Skeletal muscle satellite cell (primary cell): ENCODE data around the gene NFX1.

Experiments
- H3K27me3 ChIP-seq: 2 replicates; pipeline ENCODE4 v1.7.0; 2013; ENCODE audit warnings: low read length; ENCODE audit not compliant: control insufficient read depth, insufficient read depth
- H3K36me3 ChIP-seq: 2 replicates; pipeline ENCODE4 v1.7.0; 2013; ENCODE audit warnings: mild to moderate bottlenecking, control low read depth, low read length; ENCODE audit not compliant: insufficient read depth
- H3K4me1 ChIP-seq: 2 replicates; pipeline ENCODE4 v1.7.0; 2013; ENCODE audit warnings: low read length; ENCODE audit not compliant: control insufficient read depth, insufficient read depth
- H3K4me2 ChIP-seq: 2 replicates; pipeline ENCODE4 v1.7.0; 2013; ENCODE audit warnings: mild to moderate bottlenecking, low read length
- H3K4me3 ChIP-seq: 2 replicates; pipeline ENCODE4 v1.7.0; 2013; ENCODE audit warnings: low read length
- H3K9ac ChIP-seq: 2 replicates; pipeline ENCODE4 v1.7.0; 2013; ENCODE audit warnings: mild to moderate bottlenecking, low read depth, low read length, moderate library complexity
- H3K9me3 ChIP-seq: replicated peaks from 2 replicates; pipeline ENCODE4 v1.7.0; 2013; ENCODE audit warnings: mild to moderate bottlenecking, control low read depth, low read length

The NFX1 gene

DNA sequence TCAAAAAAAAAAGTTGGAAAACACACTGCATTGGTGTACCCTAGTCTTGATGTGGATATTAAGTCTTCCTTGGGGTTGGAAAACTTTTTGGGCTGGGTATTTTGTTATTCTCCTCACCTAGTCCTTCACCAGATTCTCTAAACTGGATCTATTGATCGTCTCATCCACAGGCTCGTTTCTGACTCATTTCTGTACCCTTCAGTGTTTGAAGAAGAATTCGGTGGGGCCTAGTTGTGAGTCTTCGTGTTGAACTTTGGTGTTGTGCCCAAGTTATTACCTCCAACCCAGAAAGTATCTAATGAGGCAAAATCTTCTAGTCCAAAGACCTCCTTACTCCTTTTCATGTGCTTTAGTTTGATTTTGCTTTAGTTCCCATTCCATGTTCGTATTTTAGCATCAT is 1.6 kb downstream of the NFX1 start:
- peaks cover 27% of the 10 kb centered on the region for H3K4me1 ChIP-seq
- H3K9me3 ChIP-seq, result no peaks in the 10 kb centered on the region
- H3K9ac ChIP-seq, result no peak overlapping the region
- peaks cover 46% of the 10 kb centered on the region for H3K36me3 ChIP-seq
- no peaks in the 10 kb centered on the region for H3K27me3 ChIP-seq
- no peak overlapping the region for H3K4me3 ChIP-seq
- peak overlapping the region; percentile 36 for H3K4me2 ChIP-seq

DNA sequence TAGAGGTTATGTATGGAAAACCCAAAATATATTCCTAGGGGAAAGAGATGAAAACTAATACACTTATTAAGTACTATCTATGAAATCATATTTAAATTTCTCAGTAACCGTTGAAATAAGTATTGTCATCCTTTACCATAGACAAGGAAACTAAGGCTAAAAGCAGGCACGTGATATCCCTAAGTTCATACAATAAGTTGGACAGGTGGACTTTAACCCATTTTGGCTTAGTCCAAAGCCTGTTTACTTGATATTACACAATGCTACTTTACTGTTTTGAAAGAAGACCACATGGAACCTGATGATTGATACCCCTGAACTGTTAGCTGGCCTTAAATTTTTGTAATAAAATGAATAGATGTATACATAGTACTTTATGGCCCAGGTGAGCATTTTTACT is 3.5 kb downstream of the NFX1 start:
- H3K9me3 ChIP-seq, result no peaks in the 10 kb centered on the region
- no peak overlapping the region for H3K4me2 ChIP-seq
- H3K9ac ChIP-seq, result no peak overlapping the region
- no peaks in the 10 kb centered on the region for H3K27me3 ChIP-seq
- peaks cover 35% of the 10 kb centered on the region for H3K4me1 ChIP-seq
- no peak overlapping the region for H3K4me3 ChIP-seq
- peaks cover 64% of the 10 kb centered on the region for H3K36me3 ChIP-seq

DNA sequence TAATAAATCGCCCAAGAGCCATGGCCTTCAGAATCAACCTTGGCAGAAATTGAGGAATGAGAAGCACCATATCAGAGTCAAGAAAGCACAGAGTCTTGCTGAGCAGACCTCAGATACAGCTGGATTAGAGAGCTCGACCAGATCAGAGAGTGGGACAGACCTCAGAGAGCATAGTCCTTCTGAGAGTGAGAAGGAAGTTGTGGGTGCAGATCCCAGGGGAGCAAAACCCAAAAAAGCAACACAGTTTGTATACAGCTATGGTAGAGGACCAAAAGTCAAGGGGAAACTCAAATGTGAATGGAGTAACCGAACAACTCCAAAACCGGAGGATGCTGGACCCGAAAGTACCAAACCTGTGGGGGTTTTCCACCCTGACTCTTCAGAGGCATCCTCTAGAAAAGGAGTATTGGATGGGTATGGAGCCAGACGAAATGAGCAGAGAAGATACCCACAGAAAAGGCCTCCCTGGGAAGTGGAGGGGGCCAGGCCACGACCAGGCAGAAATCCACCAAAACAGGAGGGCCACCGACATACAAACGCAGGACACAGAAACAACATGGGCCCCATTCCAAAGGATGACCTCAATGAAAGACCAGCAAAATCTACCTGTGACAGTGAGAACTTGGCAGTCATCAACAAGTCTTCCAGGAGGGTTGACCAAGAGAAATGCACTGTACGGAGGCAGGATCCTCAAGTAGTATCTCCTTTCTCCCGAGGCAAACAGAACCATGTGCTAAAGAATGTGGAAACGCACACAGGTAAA is 4.5 kb downstream of the NFX1 start:
- H3K36me3 ChIP-seq, result peaks cover 75% of the 10 kb centered on the region

DNA sequence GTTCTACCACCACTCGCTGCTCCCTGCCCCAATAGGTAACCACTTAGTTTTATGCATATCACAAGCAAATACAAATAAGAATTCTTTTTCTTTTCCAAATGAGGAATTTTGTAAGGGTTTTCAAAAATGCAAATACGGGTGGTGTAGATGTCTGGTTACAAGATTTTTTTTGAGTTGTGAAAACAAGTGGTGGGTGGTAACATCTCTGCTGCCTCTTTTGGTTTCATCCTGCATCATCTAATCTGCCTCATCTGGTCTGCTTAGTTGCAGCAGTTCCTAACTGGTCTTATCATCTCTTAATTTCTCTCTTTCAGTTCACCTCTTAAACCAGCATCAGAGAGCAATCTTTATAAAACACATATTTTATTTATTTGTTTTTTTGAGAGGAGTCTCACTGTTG is 5.3 kb downstream of the NFX1 start:
- no peak overlapping the region for H3K9ac ChIP-seq
- peaks cover 81% of the 10 kb centered on the region for H3K36me3 ChIP-seq
- no peaks in the 10 kb centered on the region for H3K9me3 ChIP-seq
- H3K4me1 ChIP-seq, result peaks cover 26% of the 10 kb centered on the region
- H3K4me3 ChIP-seq, result no peak overlapping the region
- H3K4me2 ChIP-seq, result no peak overlapping the region
- H3K27me3 ChIP-seq, result no peaks in the 10 kb centered on the region

More for the DNA sequence above, 4.5 kb downstream of the NFX1 start:
- Histone ChIP-seq H3K27me3 (no peaks in the 10 kb centered on the region), H3K4me3 (no peak overlapping the region), H3K4me1 (peaks cover 26% of the 10 kb centered on the region), H3K9ac (no peak overlapping the region), H3K9me3 (no peaks in the 10 kb centered on the region), H3K4me2 (no peak overlapping the region)

DNA sequence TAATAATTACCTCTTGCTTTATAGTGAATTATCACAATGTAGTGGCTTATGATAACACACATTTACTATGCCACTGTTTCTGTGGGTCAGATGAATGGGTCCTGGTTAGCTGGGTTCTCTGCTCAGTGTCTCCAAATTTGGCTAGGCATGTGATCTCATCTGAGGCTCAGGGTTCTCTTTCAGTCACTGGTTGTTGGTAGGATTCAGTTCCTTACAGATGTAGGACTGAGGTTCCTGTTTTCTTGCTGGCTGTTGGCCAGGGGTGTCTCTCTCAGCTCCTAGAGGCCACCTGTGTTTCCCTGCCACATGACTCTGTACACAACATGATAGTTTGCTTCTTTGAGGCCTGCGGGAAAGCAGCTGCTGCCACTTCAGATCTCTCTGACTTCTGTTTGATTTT is 7.1 kb downstream of the NFX1 start:
- H3K4me2 ChIP-seq, result peak overlapping the region; percentile 28
- no peak overlapping the region for H3K4me3 ChIP-seq
- H3K4me1 ChIP-seq, result peaks cover 14% of the 10 kb centered on the region
- H3K9me3 ChIP-seq, result no peaks in the 10 kb centered on the region
- no peak overlapping the region for H3K9ac ChIP-seq
- H3K36me3 ChIP-seq, result peaks cover 93% of the 10 kb centered on the region
- H3K27me3 ChIP-seq, result no peaks in the 10 kb centered on the region

DNA sequence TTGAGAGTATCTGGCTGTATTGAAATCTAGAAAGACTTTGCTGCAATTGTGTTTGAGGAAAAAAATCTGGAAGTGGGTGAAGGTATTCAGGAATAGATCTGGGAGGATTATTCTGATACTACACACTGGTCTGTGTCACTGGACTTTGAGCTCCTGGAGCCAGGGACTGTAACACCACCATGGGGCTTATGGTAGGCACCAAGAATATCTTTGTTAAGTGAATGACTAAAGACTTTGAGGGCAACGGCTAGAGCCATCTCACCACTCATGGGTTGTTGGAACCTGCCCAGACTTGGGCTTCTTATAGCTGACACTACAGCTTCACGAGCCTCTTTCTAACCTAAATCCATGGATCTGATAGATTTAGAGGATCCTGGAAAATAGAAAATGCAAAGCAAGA is 10.2 kb downstream of the NFX1 start:
- H3K4me2 ChIP-seq, result no peak overlapping the region
- peaks cover 90% of the 10 kb centered on the region for H3K36me3 ChIP-seq
- H3K9me3 ChIP-seq, result no peaks in the 10 kb centered on the region
- no peaks in the 10 kb centered on the region for H3K27me3 ChIP-seq
- H3K9ac ChIP-seq, result no peak overlapping the region
- peaks cover 8% of the 10 kb centered on the region for H3K4me1 ChIP-seq
- no peak overlapping the region for H3K4me3 ChIP-seq

DNA sequence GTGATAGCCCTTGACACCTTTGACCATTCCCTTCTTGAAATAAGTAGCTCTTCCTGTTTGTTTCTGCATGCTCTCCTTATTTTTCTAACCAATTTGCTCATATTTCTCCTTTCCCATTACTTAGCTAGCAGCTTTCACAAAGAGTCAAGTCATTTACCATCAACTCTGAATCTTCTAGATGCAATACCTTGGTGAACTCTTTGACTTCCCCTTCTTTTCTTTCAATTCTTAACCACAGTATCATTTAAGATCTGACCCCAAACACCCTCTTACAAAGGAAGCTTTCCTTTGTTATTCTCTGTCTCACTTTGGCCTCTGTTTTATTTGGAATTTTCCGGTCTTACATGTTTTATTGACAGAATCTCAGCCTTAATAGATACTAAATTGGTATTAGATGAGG is 14.0 kb downstream of the NFX1 start:
- H3K9me3 ChIP-seq, result no peaks in the 10 kb centered on the region
- no peaks in the 10 kb centered on the region for H3K4me1 ChIP-seq
- H3K4me2 ChIP-seq, result no peak overlapping the region
- H3K36me3 ChIP-seq, result peaks cover 90% of the 10 kb centered on the region
- H3K27me3 ChIP-seq, result no peaks in the 10 kb centered on the region
- H3K4me3 ChIP-seq, result no peak overlapping the region
- H3K9ac ChIP-seq, result no peak overlapping the region

DNA sequence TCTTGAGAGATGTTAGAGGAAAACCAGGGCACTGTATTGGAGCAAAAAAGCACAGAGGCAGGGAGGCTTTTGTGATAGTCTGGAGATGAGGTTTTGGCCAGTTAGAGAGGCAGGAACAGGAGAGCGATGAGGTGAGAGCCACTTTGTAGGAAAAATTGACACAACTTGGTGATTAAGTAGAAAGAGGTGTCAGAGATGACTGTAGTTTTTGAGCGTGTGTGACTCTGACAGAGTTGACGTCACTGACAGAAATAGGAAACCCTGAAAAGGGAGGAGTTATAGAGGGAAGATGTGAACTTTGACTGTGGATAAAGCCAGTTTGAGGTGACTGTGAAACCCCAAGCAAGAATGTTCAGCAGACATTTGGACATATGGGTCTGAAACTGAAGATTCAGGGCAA is 15.7 kb downstream of the NFX1 start:
- Histone ChIP-seq H3K9me3 (no peaks in the 10 kb centered on the region), H3K4me2 (no peak overlapping the region), H3K36me3 (peaks cover 90% of the 10 kb centered on the region), H3K4me3 (no peak overlapping the region), H3K9ac (no peak overlapping the region), H3K4me1 (no peaks in the 10 kb centered on the region), H3K27me3 (no peaks in the 10 kb centered on the region)

DNA sequence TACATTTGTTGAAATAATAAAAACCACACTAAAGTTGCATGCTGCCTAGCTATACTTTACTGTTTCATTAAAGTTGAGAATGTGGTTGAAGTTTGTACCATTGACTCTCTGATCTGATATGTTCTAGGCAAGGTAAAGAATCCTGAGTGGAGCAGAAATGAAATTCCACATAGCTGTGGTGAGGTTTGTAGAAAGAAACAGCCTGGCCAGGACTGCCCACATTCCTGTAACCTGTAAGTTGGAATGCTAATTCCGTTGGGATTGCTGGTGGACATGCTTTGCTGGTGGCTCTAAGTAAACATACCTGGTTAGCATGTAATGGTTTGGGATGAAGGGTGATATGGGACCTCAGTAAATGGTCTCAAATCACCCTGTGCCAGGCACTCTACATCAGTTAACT is 16.8 kb downstream of the NFX1 start:
- H3K9ac ChIP-seq, result no peak overlapping the region
- no peaks in the 10 kb centered on the region for H3K27me3 ChIP-seq
- no peaks in the 10 kb centered on the region for H3K9me3 ChIP-seq
- H3K4me2 ChIP-seq, result no peak overlapping the region
- H3K4me3 ChIP-seq, result no peak overlapping the region
- peaks cover 91% of the 10 kb centered on the region for H3K36me3 ChIP-seq
- H3K4me1 ChIP-seq, result no peaks in the 10 kb centered on the region

DNA sequence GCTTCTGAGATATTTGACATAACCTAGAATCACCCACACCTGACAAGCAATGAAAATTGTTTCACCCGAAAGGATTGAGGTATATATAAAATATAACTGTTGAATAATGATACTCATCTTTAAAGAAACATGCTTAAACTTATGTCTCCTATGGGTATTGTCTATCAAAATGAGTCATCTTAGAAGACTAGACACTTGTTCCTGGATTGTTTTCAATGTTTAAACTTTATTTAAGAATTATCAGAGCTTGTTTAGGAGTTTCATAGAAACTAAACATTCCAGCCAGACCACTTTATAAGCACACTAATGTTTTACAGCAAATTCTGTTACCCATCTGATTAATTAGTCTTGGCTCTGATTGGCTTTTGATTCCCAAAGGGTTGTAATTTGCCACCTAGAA is 19.6 kb downstream of the NFX1 start:
- no peaks in the 10 kb centered on the region for H3K4me1 ChIP-seq
- no peak overlapping the region for H3K4me2 ChIP-seq
- H3K9me3 ChIP-seq, result no peaks in the 10 kb centered on the region
- no peak overlapping the region for H3K4me3 ChIP-seq
- H3K36me3 ChIP-seq, result peaks cover 91% of the 10 kb centered on the region
- no peaks in the 10 kb centered on the region for H3K27me3 ChIP-seq
- no peak overlapping the region for H3K9ac ChIP-seq

DNA sequence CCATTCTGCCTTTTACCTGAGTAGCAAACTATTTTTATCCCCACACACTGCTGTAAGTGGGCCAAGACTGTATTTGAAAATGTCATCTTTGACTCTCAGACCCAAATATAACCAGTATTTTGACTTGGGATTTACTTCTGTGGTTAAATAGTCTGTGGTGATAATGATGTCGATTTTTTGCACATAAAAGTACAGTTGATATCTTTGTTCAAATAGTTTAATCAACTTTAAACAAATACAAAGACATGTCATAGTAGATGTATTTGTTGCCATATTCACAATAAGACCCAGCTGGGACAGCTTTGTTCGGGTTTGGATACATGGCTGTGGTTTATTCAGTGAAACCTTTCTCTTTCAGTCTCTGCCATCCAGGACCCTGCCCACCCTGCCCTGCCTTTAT is 20.4 kb downstream of the NFX1 start:
- H3K27me3 ChIP-seq, result no peaks in the 10 kb centered on the region
- H3K4me1 ChIP-seq, result no peaks in the 10 kb centered on the region
- no peaks in the 10 kb centered on the region for H3K9me3 ChIP-seq
- H3K4me2 ChIP-seq, result no peak overlapping the region
- no peak overlapping the region for H3K4me3 ChIP-seq
- H3K36me3 ChIP-seq, result peaks cover 90% of the 10 kb centered on the region
- no peak overlapping the region for H3K9ac ChIP-seq

DNA sequence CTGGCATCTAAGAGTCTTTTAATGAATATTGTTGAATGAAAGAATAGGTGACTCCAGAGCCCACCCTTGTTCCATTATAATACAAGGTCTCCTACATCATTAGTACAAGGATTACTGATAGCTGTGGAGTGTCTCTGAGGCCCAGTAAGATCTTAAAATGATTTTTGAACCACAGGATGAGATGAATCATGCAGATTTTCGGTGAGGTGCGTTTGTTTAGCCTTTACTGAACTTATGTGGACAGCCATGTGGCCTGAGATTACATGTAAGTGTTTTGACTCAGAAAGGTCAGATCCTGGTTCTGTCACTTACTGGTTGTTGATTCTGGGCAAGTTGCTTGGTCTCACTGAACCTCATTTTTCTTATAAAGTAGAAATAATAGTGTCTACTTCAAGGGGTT is 21.6 kb downstream of the NFX1 start:
- H3K9me3 ChIP-seq, result no peaks in the 10 kb centered on the region
- H3K9ac ChIP-seq, result no peak overlapping the region
- H3K27me3 ChIP-seq, result no peaks in the 10 kb centered on the region
- no peaks in the 10 kb centered on the region for H3K4me1 ChIP-seq
- no peak overlapping the region for H3K4me3 ChIP-seq
- H3K4me2 ChIP-seq, result no peak overlapping the region
- H3K36me3 ChIP-seq, result peaks cover 89% of the 10 kb centered on the region
